ENCODE data around the gene CPEB4.

Gene CPEB4

DNA sequence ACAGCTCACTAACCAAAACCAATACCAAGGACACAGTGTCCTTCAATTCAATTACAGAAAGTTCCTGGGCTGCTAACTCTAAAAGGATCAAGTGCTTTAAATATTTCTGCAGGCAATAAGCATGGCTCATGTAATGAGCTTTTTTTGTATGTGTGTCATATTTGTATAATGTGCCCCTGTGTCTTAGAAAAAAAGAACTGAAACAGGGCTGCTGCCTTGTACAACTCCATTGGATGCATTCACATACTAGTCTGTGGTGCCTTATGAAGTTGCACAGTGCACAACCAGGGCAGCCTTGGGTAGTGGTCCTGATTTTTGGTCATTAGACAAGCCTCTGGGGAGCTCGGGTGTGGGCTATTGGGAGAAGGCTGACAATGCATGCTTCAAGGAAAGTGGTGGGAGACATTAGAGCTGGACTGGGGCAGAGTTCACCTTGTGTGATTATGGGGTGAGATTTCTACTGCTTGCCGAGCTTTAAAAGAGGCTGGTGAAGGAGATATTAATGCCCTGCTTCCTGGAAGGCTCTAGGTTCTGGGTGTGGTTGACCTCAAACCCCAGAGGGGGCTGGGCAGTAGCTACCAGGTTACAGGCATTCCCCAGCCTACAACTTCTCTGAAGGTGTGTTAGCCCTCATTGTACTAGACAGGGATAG, 3.6 kb upstream of the CPEB4 start:
- DNase-seq (ENCODE audit: low read depth in 2 of 2) = no peak

DNA sequence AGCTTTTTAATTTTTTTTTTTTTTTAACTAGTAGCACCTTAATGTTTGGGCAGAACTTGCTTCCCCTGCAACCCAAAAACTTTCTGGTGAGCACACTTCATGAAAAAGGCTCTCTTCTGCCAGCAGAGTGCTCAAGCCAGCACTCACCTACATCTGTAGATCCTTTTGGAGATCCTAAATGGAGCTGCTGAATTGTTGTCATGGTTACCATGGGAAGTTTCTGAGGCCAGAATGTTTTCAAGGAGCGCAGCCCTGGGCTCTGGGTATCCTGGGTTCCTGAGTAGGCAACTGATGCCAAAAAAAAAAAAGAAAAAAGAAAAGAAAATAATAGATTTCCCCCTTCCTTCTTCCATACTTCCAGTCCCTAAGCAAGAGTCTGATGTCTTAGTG, 3.1 kb upstream of the CPEB4 start:
- DNase-seq (ENCODE audit: low read depth in 2 of 2) = no peak

DNA sequence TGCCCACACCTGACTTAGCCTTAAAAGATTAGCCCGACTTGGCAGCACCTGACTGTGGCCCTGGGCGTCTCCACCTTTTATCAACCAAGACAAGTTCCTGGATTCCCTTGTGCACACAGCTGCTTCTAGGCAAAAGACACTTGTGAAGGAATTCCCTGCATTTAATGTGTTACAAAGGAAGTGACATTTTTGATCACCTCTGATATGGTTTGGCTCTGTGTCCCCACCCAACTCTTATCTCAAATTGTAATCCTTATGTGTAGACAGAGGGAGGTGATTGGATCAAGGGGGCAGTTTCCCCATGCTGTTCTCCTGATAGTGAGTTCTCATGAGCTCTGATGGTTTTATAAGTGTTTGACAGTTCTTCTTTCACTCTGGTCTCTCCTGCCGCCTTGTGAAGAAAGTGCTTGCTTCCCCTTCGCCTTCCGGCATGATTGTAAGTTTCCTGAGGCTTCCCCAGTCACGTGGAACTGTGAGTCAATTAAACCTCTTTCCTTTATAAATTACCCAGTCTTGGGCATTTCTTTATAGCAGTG, 2.6 kb upstream of the CPEB4 start:
- no peak for DNase-seq (ENCODE audit: low read depth in 2 of 2)

DNA sequence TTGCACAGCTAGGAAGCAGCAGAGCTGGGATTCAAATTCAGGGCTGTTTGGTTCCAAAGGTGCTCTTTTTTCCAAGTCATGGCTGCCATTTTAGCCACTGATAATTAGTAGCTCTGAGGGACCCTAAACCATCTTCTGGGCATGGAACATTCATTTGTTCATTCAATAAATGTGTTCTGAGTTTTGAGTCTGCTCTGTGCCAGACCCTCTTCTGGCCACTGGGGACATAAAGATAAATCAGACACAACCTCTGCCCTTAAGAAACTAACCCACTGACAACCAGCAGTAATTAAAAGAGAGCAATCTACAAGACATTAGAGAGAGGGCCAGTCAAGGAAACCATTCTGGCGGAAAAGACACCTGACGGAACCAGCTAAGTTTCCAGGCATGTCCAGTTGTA, 2.0 kb upstream of the CPEB4 start:
- no peak for DNase-seq (ENCODE audit: low read depth in 2 of 2)

DNA sequence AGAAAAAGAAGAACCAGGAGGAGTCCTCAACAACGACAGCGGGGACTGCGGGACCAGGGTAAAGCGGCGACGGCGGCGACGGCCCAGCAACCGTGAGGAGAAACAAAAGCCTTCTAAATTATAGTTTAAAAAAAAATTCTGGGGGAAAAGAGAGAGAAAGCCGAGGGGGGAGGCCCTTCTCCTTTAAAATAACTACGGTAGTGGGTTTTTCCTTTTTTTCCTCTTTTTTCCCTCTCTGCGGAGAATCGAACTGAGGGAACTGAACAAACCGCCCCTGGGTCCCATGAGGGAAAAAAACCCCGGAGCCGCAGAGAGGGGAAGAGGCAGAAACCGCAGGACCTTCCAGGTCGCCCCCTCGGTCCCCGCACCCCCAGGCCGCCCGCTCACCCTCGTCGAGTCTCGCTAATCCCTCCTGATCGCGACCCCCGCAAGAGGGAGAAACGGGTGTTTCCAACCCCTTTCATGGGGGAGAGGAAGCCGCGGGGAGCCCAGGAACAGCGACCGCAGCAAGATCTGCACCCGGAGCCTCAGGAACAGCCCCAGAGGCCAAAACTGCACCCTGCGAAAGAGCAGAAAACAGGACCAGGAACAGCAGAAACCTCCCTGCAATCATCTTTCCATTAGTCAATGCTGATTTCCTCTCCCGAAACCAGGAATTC, 453 bp downstream of the CPEB4 start:
- DNase-seq (ENCODE audit: low read depth in 2 of 2) = no peak

DNA sequence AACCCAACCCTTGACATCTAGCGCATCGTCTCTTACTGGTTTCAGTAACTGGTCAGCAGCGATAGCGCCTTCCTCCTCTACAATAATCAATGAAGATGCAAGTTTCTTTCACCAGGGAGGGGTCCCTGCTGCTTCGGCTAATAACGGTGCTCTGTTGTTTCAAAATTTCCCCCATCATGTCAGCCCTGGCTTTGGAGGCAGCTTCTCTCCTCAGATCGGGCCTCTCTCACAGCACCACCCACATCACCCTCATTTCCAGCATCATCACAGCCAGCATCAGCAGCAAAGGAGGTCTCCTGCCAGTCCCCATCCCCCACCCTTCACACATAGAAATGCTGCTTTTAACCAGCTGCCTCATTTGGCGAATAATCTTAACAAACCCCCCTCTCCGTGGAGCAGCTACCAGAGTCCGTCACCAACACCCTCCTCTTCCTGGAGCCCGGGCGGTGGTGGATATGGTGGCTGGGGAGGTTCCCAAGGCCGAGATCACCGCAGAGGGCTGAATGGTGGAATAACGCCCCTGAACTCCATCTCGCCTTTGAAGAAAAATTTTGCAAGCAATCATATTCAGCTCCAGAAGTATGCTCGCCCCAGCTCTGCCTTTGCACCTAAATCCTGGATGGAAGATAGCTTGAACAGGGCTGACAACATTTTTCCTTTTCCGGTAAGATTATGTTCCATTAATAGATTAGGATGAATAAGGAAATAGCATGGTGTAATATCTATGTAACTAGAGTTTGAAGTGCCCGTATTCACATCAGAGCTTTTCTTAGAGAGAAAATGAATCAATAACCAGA, 2.2 kb downstream of the CPEB4 start:
- no peak for DNase-seq (ENCODE audit: low read depth in 2 of 2)

DNA sequence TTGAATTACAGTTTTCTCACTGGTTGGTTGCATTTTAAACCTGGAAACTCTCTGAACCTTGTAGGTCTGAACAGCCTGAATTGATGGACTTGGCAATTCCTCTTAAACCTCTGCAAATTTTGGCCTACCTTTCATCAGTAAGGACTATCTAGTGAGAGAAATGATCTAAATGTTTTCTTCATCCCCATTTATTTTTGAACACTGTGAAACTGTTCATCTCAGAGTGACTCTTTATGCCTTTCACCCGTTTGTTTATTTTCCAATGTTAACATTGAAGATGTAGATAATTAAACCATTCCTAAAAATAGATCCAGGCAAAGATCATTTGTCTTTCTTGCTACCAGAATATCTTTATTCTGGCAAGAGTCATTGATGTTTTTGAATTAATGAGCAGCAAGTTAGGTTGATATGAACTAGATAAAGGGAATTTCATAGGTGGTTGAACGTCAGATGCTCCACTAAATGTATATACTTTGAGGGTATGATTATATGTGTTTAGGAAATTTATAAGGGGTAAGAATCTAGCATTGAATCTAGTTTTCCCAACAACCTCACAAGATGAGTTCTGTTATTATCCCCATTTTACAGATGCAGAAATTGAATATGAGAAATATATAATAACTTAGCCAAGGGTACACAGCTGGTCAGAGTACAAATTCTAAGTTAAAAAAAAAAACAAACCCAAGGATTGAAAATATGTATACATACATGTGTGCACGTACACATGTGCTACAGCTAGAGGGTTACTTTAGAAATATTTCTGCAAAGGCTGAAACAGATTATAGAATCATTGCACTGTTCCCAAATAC, 3.4 kb downstream of the CPEB4 start:
- DNase-seq (ENCODE audit: low read depth in 2 of 2) = no peak

DNA sequence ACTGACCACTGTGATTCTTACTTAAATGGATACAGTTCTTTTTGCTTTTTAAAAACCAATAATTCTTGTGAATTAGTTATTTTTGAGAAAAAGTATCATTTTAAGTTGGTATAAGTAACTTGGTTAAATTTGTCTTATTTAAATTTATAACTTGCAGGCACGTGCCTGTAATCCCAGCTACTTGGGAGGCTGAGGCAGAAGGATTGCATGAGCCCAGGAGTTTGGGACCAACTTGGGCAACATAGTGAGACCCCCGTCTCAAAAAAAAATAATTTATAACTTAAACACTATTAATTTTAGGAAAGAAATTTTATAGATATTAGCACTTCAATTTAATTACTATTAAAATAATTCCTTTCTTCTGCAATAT, 5.0 kb downstream of the CPEB4 start:
- DNase-seq (ENCODE audit: low read depth in 2 of 2) = no peak

DNA sequence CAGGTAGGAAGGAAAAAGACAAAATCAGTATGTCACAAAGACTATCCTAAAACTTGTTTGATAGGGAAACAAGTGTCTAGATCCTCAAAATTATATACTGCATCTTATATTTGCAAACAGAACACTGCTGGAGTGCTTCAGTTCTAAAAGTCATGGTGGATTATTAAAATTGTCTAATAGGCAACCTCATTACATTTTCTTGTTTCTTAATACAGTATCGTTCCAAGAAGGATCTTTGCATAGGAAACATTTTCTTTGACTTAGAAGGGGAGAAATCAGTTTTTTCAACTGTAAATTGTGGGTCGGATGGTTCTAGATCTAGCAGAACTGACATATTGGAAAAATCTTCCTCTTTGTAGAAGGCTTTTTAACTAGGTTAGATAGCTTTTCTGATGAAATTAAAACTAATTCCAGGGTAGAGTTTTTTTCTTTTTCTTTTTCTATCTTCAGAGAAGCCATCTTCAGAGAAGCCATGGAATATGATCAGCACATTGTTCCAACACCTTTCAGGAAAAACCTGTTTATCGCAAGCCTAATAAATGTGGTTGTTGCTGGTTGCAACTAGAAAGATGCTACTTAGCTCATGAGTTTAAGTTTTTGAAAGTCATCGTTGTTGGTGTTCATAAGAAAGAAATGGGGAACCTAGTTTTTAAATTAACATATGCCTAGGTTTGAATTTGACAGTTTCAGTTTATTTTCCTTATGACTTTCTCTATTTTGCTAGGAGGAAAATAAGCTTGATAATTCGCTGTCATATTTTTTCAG, 7.4 kb downstream of the CPEB4 start:
- DNase-seq (ENCODE audit: low read depth in 2 of 2) = no peak

DNA sequence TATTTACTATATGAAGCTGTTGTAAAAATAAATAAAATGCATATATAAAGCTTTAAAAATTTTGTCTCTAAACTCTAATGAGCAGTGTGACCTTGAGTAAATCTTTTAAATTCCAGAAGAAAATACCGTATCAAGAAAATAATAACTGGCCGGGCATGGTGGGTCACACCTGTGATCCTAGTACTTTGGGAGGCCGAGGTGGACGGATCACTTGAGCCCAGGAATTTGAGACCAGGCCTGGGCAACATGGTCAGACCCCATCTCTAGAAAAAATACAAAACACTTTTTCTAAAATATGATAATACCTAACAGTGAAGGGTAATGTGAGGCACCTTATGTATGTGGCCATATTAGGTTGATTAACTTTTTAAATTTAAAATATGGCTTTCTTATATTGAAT, 8.5 kb downstream of the CPEB4 start:
- no peak for DNase-seq (ENCODE audit: low read depth in 2 of 2)

DNA sequence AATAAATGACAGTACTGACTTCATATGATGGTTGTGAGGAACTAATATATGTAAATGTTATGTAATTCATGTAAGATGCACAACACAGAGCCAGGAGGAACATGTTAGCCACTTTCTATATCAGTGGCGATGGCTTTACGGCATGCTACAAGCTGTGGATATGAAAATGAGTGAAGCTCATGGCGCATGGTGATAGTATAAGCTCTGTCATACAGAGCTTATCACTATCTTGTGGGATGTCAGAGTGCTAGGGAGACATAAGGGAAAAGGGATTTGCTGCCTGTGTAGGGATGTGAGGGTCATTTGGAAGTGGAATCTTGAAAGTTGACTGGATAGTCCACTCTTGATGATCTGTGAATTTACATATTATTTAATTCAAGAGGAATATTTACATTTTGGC, 13.6 kb downstream of the CPEB4 start:
- no peak for DNase-seq (ENCODE audit: low read depth in 2 of 2)

DNA sequence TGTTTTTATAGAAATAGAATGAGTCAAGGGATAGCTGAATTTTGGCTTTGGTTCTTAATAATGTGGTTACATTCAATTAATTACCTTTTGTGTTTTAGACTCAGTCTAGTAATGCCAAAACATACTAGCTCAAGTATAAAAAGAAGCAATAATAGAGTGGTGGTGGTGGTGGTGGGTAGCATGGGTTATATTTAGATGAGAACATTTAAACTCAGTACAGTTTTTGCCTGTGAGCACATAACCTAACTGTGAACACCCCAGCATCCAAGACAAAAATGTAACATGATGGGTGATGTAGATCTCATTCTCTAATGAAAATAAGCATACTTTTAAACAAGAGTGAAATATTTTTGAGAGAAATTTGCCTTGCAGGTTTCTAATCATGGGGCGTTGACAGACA, 14.2 kb downstream of the CPEB4 start:
- DNase-seq (ENCODE audit: low read depth in 2 of 2) = no peak

DNA sequence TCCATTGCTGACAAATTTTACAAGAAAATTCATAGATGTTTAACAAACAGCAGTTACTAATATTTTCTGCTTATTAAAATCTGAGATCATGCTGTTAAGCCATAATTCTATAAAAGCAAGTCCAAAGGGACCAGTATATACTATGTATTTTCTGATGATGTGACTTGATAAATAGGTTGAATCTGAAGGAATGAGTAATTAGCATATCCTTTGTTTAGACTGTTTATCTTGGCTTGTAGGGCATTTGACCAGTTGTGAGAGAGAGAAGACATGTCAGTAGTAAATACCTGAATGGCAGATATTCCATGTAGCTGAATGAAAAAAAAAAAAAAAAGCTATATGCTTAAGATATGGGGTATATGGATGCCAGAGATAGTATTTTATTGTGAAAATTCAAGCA, 14.6 kb downstream of the CPEB4 start:
- no peak for DNase-seq (ENCODE audit: low read depth in 2 of 2)

DNA sequence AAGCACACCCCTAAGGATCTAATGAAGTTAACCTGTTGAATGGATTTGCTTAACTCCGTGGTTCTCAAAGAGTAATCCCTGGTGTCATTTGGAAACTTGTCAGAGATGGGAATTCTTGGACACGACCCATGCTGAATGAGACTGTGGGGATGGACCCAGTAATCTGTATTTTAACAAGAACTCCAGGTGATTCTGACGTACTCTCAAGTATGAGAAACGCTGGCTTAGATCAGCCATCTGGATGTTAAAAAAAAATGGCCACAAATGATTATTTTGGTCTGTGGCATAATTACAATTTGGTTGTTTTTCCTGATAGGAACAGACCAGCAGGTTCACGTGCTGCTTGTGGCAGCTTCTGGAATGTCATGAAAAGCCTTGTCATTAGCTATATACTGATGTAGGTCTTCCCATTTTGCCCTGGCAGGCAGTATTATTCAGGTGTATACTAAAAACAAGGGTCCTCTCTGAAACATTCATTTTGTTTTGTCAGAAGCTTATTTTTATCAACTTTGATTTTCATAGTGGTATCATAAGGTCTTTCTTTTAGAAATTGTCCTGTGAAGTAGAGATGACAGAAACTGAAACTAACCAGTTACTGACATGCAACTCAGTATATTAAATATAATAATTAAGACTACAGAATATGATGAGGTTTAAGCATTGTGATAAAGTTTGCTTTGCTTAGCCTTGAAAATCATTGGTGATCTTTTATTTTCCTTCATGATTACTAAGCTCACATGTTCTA, 15.4 kb downstream of the CPEB4 start:
- no peak for DNase-seq (ENCODE audit: low read depth in 2 of 2)

DNA sequence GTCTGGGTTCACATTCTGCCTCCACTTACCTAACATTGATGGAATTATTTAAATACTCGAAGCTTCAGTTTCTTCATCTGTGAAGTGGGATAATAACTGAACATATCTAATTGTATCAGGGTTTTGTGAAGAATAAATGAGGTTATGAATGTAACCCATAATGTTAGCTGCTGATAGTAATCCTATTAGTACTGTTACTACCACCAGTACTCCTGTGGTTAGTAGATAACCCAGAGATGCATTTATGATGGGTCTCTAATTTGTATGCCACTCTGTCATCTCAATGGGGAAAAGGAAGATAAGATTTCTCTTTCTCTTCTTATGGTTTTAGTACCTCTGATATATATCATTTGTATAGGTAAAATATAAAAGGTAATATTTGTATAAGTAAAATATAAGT, 16.0 kb downstream of the CPEB4 start:
- DNase-seq (ENCODE audit: low read depth in 2 of 2) = no peak

DNA sequence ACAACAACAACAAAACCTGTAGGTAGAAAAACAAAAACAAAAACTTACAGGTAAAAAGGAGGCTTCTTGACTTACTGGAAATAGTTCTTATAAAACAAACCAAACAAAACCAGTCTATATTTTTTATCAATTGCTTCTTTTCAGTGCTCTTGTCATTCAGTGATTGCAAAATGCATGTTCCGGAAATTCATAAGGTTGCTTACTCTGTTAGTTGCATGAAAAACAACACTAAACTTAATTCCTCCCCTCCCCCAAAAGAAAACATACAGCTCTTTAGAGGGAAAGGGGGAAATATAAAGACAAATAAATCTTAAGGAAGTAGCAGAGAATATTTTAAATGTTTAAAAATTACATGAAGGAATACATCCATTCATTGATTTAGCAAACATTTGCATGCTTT, 19.1 kb downstream of the CPEB4 start:
- no peak for DNase-seq (ENCODE audit: low read depth in 2 of 2)

DNA sequence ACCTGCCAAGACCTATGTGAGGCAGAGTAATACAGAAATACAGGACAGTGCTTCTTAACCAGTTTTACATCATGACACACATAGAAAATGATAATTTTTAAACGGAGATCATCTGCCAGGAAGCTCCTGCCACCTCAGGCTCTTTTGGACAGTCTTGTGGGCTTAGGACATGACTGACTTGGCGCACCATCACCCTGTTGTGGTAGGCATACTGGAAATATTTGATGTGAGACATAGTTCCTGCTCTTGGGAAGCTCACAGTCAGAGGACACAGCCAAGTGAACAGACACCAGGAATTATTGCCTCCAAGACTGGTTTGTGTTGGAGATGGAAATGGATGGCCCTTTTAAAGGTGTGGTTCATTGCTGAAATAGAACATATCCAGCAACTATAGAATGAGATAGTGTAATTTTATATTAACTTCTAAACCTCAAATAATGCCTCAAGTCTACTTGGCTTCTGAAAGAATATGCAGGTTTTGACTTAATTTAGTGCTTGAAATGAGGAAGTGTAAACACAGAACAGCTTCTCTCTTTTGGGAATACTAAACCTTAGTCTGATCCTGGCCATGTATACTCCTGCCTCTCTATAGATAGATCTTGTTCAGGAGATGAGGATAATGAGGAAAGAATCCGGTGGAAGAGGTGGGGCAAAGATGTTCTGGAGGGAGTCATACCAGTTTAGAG, 19.7 kb downstream of the CPEB4 start:
- DNase-seq (ENCODE audit: low read depth in 2 of 2) = no peak

DNA sequence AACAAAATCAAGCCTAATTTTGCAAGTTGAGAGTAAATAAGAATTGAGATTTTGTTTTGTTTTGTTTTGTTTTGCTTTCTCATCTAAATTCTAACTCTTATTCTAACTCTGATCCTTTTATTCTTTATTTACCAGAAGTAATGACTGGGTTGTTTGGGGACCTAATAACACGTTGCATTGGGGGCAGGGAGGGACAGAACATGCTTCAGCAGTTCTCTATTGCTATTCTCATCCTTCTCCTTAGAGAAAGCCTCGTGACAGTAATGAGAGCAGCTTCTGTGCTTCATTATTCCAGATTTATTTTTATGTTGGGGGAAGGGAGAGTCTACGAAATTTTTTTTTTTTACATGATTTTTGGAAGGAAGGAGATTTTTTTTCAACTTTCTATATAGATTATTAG, 21.1 kb downstream of the CPEB4 start:
- DNase-seq (ENCODE audit: low read depth in 2 of 2) = no peak

DNA sequence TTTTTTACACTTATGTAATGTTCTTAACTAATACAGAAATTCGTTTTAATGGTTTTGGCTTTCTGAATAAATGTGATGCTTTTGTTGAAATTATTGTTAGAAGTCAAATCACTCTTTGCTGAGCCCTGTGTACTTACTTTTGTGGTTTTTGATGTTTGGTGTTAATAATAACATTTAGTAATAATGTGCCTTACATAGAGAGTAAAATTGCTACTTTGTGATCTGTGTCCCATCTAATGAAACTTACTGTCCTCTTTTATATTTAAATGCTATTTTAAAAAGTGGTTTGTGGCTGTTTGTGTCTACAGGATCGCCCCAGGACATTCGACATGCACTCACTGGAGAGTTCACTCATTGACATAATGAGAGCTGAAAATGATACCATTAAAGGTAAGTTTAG, 22.1 kb downstream of the CPEB4 start:
- DNase-seq (ENCODE audit: low read depth in 2 of 2) = no peak

DNA sequence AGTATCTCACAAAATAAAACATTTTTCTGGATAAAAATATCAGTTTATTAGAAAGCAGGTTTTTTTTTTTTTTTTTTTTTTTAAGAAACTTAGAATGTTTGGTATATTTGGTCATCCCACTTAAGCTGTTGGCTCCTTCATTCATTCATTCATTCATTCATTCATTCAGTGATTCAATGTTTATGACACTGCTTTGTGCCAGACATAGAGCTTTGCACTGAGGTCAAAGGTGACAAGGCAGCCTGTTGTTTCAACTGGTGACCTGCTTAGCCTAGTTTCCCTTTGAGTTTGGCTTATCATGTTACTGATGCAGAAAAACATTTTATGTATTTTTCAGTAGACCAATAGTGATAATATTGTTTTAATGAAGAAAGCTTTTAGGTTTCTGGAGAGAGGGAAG, 23.5 kb downstream of the CPEB4 start:
- no peak for DNase-seq (ENCODE audit: low read depth in 2 of 2)
